H1 (cell line): Measurements from ENCODE around the gene EPN3. TPM values are rescaled to one million over a fixed set of nuclear protein-coding genes. Genes with fewer than 3 reads are reported as not detected.

Experiments used
- ATF2 ChIP-seq: IDR thresholded peaks from 2 replicates; pipeline ENCODE4 v1.6.1; 2012; ENCODE audit warnings: low read length, inconsistent platforms
- EP300 ChIP-seq, 2 experiments: IDR thresholded peaks; 1 replicate in 1 of 2; 2 replicates in 1 of 2; pipeline ENCODE4 v1.6.1; 2011 to 2012; ENCODE audit warnings: low read depth in 2 of 2, low read length in 2 of 2, mild to moderate bottlenecking in 2 of 2, borderline replicate concordance in 1 of 2, inconsistent platforms in 1 of 2, moderate library complexity in 1 of 2
- HDAC6 ChIP-seq: IDR thresholded peaks from one replicate; pipeline ENCODE4 v1.7.1; 2012; ENCODE audit warnings: low read depth, mild to moderate bottlenecking, inconsistent platforms, low read length, moderate library complexity
- MAFK ChIP-seq: IDR thresholded peaks from 2 replicates; pipeline ENCODE4 v1.6.1; 2012; ENCODE audit warnings: low read depth, mild to moderate bottlenecking, improper control_type of control experiment, low read length
- polyA plus RNA-seq, 7 experiments: library from polyadenylated mRNA; depleted of rRNA in 3 of 7; stranded (reverse) in 5 of 7; unstranded in 2 of 7; fragments of >200 nt in 5 of 7; fragments of 200-250 nt in 2 of 7; gene quantifications; 1 replicate in 5 of 7; 2 replicates in 1 of 7; 4 replicates in 1 of 7; pipeline versions ENCODE4 v1.2.1 to v1.2.3, GENCODE V29; 2011 to 2013; ENCODE audit warnings: missing spikeins in 2 of 7, mixed read lengths in 2 of 7
- total RNA-seq: library from RNA; stranded (reverse); fragmentation: NEBNext Ultra II Directional; extraction: Animal tissue kit (Norgen Biotek cat#: 25700); gene quantifications from 2 replicates; pipeline ENCODE4 v1.2.1, GENCODE V29; 2021

EPN3 gene
- total and polyA plus RNA-seq, 2 of the 8 experiments (the other 6 are each of a cell fraction or from before 2014, with no cell fraction given): 6.7 to 7.9 TPM

DNA sequence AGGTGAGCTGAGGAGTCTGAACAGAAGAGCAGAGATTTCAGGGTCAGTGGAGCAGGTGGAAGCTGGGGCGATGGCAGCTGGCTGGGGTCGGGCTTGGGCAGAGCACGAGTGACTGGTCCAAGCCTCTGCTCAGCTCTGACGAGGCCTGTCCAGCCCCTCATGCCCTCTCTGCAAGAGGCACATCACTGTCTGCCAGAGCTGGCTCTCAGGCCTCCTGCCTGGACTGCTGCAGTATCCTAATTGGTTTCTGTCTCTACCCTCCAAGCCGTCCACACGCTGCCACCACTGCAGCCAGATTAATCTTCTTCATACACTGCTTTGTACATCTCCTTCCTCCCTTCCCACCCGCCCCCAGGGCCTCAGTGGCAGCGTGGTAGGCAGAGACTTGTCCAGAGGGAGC lies 53.4 kb downstream of the EPN3 start (continued):
- TF ChIP-seq ATF2 (no peak), HDAC6 (no peak), MAFK (no peak), EP300 (IDR thresholded peaks at IDR 0.05; ENCODE audit: borderline replicate concordance in 1 of 2, low read depth in 2 of 2, low read length in 2 of 2) (no peak)
